SK-N-SH treated with all-trans-retinoic acid at 6 μM for 48 hours (cell line): ENCODE data around the gene DUSP6.

Experiments
- ATAC-seq: fragments of 200-7000 bp; cut with Tn5 transposase; 3 replicates; pipeline ENCODE4 v1.9.1; 2020; ENCODE audit warnings: mild to moderate bottlenecking, moderate library complexity
- ARNTL ChIP-seq: fragments of 450-650 bp; formaldehyde crosslinking; IDR thresholded peaks from 2 replicates; pipeline ENCODE4 v1.5.0; 2020; ENCODE audit warnings: low read depth, mild to moderate bottlenecking, moderate library complexity, borderline replicate concordance
- BACH2 ChIP-seq: fragments of 250-450 bp; sonication (Bioruptor Pico); IDR thresholded peaks from 2 replicates; pipeline ENCODE4 v1.9.0; 2021; ENCODE audit warnings: mild to moderate bottlenecking, borderline replicate concordance
- CSDC2 ChIP-seq: fragments of 250-450 bp; sonication (Bioruptor Pico); IDR thresholded peaks from 2 replicates; pipeline ENCODE4 v1.5.0; 2020; ENCODE audit warnings: mild to moderate bottlenecking, moderate library complexity
- ESRRG ChIP-seq: fragments of 250-450 bp; sonication (Bioruptor Pico); IDR thresholded peaks from 2 replicates; pipeline ENCODE4 v1.6.1; 2021; ENCODE audit warnings: mild to moderate bottlenecking
- GLIS3 ChIP-seq: fragments of 250-450 bp; sonication (Bioruptor Pico); IDR thresholded peaks from 2 replicates; pipeline ENCODE4 v1.5.0; 2020; ENCODE audit warnings: mild to moderate bottlenecking, moderate library complexity
- ISL1 ChIP-seq: fragments of 250-450 bp; sonication (Bioruptor Pico); IDR thresholded peaks from 2 replicates; pipeline ENCODE4 v2.1.2; 2022; ENCODE audit warnings: mild to moderate bottlenecking, moderate library complexity
- OSR1 ChIP-seq: fragments of 250-450 bp; sonication (Bioruptor Pico); IDR thresholded peaks from 2 replicates; pipeline ENCODE4 v1.8.0; 2022; ENCODE audit warnings: moderate library complexity, mild to moderate bottlenecking, inconsistent platforms
- PPARA ChIP-seq: fragments of 250-450 bp; sonication (Bioruptor Pico); IDR thresholded peaks from 2 replicates; pipeline ENCODE4 v1.5.0; 2020; ENCODE audit warnings: mild to moderate bottlenecking, borderline replicate concordance
- RARB ChIP-seq: fragments of 250-450 bp; sonication (Bioruptor Pico); IDR thresholded peaks from 2 replicates; pipeline ENCODE4 v1.8.0; 2021; ENCODE audit warnings: mild to moderate bottlenecking, moderate library complexity
- SNAI2 ChIP-seq: fragments of 250-450 bp; sonication (Bioruptor Pico); IDR thresholded peaks from 2 replicates; pipeline ENCODE4 v1.5.0; 2020; ENCODE audit warnings: mild to moderate bottlenecking, moderate library complexity
- TCF4 ChIP-seq: fragments of 250-450 bp; sonication (Bioruptor Pico); IDR thresholded peaks from 2 replicates; pipeline ENCODE4 v1.8.0; 2021; ENCODE audit warnings: mild to moderate bottlenecking, moderate library complexity, borderline replicate concordance
- TOX ChIP-seq: fragments of 250-450 bp; sonication (Bioruptor Pico); IDR thresholded peaks from 2 replicates; pipeline ENCODE4 v1.8.0; 2021; ENCODE audit warnings: mild to moderate bottlenecking, moderate library complexity, borderline replicate concordance
- ZC3H10 ChIP-seq: fragments of 250-450 bp; sonication (Bioruptor Pico); IDR thresholded peaks from 2 replicates; pipeline ENCODE4 v1.5.1; 2021; ENCODE audit warnings: mild to moderate bottlenecking, moderate library complexity
- ZFP3 ChIP-seq: fragments of 250-450 bp; sonication (Bioruptor Pico); IDR thresholded peaks from 2 replicates; pipeline ENCODE4 v1.5.0; 2020; ENCODE audit warnings: mild to moderate bottlenecking, moderate library complexity
- ZFP30 ChIP-seq: fragments of 450-650 bp; formaldehyde crosslinking; IDR thresholded peaks from 2 replicates; pipeline ENCODE4 v1.5.0; 2022; ENCODE audit warnings: mild to moderate bottlenecking, moderate library complexity
- ZNF565 ChIP-seq: fragments of 450-650 bp; formaldehyde crosslinking; conservative IDR thresholded peaks from 2 replicates; pipeline ENCODE4 v1.5.0; 2020; ENCODE audit warnings: low read depth, mild to moderate bottlenecking, moderate library complexity
- ZNF70 ChIP-seq: fragments of 450-650 bp; formaldehyde crosslinking; IDR thresholded peaks from 2 replicates; pipeline ENCODE4 v1.5.0; 2020; ENCODE audit warnings: mild to moderate bottlenecking, moderate library complexity
- ZNF8 ChIP-seq: fragments of 450-650 bp; formaldehyde crosslinking; IDR thresholded peaks from 2 replicates; pipeline ENCODE4 v1.5.0; 2020; ENCODE audit warnings: mild to moderate bottlenecking, moderate library complexity
- TF ChIP-seq, protein P1 (sequence below): fragments of 250-450 bp; sonication (Bioruptor Pico); IDR thresholded peaks from 2 replicates; pipeline ENCODE4 v1.5.1; 2021; ENCODE audit warnings: mild to moderate bottlenecking, moderate library complexity
- TF ChIP-seq, protein P2 (sequence below): fragments of 250-450 bp; sonication (Bioruptor Pico); IDR thresholded peaks from 2 replicates; pipeline ENCODE4 v1.8.0; 2020; ENCODE audit warnings: mild to moderate bottlenecking, moderate library complexity, borderline replicate concordance
- TF ChIP-seq, protein P3 (sequence below): fragments of 250-450 bp; sonication (Bioruptor Pico); IDR thresholded peaks from 2 replicates; pipeline ENCODE4 v1.8.0; 2021; ENCODE audit warnings: low read depth, mild to moderate bottlenecking, moderate library complexity, borderline replicate concordance
- TF ChIP-seq, protein P4 (sequence below): fragments of 250-450 bp; sonication (Bioruptor Pico); IDR thresholded peaks from 2 replicates; pipeline ENCODE4 v1.5.0; 2020; ENCODE audit warnings: mild to moderate bottlenecking, moderate library complexity

Gene DUSP6

DNA sequence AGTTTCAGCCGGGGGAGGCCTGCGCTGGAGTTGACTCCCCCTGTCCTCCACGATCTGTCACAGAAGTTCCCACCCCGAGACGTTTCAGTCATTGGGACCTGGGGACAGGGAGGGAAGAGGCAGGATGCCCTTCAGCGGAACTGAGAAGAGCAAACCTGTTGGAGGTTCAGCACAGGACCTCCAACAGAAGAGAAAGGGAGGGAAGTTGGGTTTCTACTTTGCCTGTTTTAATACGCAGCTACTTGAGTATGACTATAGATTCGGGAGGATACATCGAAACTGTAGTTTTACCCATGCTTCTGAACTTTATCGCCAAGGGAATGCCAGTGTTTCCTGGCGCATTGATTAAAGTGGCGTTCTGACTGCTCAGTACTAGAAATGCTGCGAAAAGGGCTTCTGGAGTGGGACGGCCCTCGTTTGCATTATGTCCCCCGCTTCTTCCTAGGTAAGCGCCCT is 2.3 kb upstream of the DUSP6 start:
- ATAC-seq: no peak
- TF ChIP-seq TOX (no peak), ESRRG (CRISPR knock-in tag) (no peak), SNAI2 (CRISPR knock-in tag) (no peak), OSR1 (CRISPR knock-in tag) (no peak), ZNF565 (no peak), ZNF70 (CRISPR knock-in tag) (no peak), RARB (CRISPR knock-in tag) (no peak), TCF4 (CRISPR knock-in tag) (no peak), ARNTL (CRISPR knock-in tag) (no peak), PPARA (CRISPR knock-in tag) (no peak), ZNF8 (CRISPR knock-in tag) (no peak), GLIS3 (no peak), ZC3H10 (no peak), BACH2 (CRISPR knock-in tag) (no peak), ZFP3 (CRISPR knock-in tag) (no peak), ZFP30 (no peak)
- TF ChIP-seq, protein P1, sequence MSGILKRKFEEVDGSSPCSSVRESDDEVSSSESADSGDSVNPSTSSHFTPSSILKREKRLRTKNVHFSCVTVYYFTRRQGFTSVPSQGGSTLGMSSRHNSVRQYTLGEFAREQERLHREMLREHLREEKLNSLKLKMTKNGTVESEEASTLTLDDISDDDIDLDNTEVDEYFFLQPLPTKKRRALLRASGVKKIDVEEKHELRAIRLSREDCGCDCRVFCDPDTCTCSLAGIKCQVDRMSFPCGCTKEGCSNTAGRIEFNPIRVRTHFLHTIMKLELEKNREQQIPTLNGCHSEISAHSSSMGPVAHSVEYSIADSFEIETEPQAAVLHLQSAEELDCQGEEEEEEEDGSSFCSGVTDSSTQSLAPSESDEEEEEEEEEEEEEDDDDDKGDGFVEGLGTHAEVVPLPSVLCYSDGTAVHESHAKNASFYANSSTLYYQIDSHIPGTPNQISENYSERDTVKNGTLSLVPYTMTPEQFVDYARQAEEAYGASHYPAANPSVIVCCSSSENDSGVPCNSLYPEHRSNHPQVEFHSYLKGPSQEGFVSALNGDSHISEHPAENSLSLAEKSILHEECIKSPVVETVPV (CRISPR knock-in tag): no peak
- TF ChIP-seq, protein P2, sequence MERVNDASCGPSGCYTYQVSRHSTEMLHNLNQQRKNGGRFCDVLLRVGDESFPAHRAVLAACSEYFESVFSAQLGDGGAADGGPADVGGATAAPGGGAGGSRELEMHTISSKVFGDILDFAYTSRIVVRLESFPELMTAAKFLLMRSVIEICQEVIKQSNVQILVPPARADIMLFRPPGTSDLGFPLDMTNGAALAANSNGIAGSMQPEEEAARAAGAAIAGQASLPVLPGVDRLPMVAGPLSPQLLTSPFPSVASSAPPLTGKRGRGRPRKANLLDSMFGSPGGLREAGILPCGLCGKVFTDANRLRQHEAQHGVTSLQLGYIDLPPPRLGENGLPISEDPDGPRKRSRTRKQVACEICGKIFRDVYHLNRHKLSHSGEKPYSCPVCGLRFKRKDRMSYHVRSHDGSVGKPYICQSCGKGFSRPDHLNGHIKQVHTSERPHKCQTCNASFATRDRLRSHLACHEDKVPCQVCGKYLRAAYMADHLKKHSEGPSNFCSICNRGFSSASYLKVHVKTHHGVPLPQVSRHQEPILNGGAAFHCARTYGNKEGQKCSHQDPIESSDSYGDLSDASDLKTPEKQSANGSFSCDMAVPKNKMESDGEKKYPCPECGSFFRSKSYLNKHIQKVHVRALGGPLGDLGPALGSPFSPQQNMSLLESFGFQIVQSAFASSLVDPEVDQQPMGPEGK: no peak
- TF ChIP-seq, protein P3, sequence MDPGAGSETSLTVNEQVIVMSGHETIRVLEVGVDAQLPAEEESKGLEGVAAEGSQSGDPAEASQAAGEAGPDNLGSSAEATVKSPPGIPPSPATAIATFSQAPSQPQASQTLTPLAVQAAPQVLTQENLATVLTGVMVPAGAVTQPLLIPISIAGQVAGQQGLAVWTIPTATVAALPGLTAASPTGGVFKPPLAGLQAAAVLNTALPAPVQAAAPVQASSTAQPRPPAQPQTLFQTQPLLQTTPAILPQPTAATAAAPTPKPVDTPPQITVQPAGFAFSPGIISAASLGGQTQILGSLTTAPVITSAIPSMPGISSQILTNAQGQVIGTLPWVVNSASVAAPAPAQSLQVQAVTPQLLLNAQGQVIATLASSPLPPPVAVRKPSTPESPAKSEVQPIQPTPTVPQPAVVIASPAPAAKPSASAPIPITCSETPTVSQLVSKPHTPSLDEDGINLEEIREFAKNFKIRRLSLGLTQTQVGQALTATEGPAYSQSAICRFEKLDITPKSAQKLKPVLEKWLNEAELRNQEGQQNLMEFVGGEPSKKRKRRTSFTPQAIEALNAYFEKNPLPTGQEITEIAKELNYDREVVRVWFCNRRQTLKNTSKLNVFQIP (CRISPR knock-in tag): no peak
- TF ChIP-seq, protein P4, sequence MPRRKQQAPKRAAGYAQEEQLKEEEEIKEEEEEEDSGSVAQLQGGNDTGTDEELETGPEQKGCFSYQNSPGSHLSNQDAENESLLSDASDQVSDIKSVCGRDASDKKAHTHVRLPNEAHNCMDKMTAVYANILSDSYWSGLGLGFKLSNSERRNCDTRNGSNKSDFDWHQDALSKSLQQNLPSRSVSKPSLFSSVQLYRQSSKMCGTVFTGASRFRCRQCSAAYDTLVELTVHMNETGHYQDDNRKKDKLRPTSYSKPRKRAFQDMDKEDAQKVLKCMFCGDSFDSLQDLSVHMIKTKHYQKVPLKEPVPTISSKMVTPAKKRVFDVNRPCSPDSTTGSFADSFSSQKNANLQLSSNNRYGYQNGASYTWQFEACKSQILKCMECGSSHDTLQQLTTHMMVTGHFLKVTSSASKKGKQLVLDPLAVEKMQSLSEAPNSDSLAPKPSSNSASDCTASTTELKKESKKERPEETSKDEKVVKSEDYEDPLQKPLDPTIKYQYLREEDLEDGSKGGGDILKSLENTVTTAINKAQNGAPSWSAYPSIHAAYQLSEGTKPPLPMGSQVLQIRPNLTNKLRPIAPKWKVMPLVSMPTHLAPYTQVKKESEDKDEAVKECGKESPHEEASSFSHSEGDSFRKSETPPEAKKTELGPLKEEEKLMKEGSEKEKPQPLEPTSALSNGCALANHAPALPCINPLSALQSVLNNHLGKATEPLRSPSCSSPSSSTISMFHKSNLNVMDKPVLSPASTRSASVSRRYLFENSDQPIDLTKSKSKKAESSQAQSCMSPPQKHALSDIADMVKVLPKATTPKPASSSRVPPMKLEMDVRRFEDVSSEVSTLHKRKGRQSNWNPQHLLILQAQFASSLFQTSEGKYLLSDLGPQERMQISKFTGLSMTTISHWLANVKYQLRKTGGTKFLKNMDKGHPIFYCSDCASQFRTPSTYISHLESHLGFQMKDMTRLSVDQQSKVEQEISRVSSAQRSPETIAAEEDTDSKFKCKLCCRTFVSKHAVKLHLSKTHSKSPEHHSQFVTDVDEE (CRISPR knock-in tag): no peak
- TF ChIP-seq, all 23 proteins: peak for 0

DNA sequence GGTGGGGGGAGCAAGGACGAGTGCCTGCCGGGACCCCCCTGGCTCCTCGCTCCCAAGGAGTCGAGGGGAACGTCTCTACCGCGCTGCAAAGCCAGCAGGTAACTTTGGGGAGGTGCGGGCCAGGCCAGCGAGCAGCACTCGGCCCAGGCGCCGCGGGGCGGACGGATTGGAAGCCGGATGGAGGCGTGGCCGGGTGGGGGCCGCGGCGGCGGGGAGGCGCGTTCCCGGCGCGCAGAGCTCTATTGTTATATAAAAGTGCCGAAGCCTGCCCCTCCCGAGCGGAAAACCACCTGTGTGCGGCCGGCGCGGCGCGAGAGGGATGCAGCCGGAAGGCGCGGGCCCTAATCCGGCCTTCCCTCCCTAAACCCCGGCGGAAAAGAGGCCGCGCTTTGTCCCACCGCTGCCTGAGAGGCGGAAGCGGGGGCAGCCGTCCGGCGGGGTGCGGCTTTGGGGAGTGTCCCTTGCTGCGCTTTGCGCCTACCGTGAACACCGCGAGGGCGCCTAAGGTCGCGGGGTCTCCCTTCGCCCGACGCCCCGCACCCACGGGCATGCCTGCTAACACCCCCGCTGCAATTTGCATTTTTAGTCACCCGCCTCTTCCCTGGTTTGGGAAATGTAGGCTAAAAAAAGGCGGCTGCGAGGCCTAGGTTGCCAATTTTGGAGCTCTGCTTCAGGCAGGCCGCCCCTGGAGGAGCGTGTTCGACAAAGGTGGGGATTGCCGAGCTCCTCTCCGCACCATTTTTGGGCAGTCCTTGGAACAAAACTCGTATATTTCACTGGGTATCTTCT is 1.7 kb upstream of the DUSP6 start:
- TF ChIP-seq PPARA (CRISPR knock-in tag) (no peak), CSDC2 (CRISPR knock-in tag) (no peak), ISL1 (CRISPR knock-in tag) (no peak)
- TF ChIP-seq, protein P2: peak; percentile 41; the same call in 1 of the 2 replicates
- ATAC-seq: peak; percentile 21
